Measurements from ENCODE around the gene PPP6R2.
"Not testable (repeated sequence)": the region's sequence is repeated elsewhere in the genome, so short reads cannot be mapped to it uniquely, and the experiment has no call there.

The PPP6R2 gene

GRCh38 chr22:50401907-50402306, 58.8 kb downstream of the PPP6R2 start:
- FAIRE-seq = no peak

DNA sequence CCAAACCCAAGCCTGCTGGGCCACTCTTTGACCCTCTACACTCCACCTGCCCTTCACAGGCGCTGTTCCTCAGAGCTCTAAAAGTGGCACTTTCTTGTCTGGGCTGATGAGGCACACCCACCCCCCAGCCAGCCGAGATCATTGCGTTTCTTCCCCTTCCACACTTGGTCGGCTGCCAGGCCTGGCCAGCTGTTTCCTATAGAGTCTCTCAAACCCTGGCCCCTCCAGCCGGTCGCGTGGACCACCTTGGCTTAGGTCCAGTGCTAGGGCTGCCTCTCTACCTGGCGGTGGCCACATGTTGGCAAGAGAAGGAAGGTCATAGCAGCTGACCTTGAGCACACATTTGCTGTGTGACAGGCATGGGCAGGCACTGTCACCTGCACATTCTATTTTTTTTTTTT, 60.6 kb downstream of the PPP6R2 start:
- no peak for FAIRE-seq

DNA sequence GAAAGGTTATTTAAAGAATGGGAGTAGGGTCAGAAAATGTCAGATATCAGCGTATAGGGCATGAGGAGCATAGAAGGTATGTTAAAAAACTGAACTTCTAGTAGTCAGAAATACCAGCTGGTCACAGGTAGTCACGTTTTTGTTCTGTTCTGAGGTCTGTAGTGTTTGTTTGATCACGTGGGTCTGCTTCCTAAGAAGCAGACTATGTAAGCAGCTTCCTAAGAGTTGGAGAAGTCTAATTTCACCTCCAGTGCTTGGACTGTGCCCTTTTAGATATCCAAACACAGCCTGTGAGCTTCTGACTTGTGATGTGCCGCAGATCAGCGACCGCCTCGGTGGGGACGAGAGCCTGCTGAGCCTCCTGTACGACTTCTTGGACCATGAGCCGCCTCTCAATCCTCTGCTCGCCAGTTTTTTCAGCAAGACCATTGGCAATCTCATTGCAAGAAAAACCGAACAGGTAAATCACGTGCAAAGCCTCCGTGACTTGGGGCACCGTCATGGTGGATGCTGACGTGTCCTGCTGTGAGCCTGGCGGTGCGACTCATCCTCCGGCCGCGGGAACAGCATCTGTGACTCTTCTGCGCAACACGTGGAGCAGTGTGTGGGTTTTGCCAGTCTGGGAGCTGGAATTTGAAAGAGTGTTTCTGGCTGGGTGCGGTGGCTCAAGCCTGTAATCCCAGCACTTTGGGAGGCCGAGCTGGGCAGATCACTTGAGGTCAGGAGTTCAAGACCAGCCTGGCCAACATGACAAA, 63.5 kb downstream of the PPP6R2 start:
- FAIRE-seq = no peak

- no peak for FAIRE-seq
These were observed 65.2 kb downstream of the PPP6R2 start for GRCh38 chr22:50408311-50408710.

- not testable (repeated sequence) for FAIRE-seq
These were observed 65.8 kb downstream of the PPP6R2 start for GRCh38 chr22:50408954-50409353.

GRCh38 chr22:50414476-50415248, 71.5 kb downstream of the PPP6R2 start:
- no peak for FAIRE-seq

GRCh38 chr22:50415426-50415825, 72.3 kb downstream of the PPP6R2 start:
- FAIRE-seq = no peak

- no peak for FAIRE-seq
These were observed 73.9 kb downstream of the PPP6R2 start for GRCh38 chr22:50416996-50417395.

DNA sequence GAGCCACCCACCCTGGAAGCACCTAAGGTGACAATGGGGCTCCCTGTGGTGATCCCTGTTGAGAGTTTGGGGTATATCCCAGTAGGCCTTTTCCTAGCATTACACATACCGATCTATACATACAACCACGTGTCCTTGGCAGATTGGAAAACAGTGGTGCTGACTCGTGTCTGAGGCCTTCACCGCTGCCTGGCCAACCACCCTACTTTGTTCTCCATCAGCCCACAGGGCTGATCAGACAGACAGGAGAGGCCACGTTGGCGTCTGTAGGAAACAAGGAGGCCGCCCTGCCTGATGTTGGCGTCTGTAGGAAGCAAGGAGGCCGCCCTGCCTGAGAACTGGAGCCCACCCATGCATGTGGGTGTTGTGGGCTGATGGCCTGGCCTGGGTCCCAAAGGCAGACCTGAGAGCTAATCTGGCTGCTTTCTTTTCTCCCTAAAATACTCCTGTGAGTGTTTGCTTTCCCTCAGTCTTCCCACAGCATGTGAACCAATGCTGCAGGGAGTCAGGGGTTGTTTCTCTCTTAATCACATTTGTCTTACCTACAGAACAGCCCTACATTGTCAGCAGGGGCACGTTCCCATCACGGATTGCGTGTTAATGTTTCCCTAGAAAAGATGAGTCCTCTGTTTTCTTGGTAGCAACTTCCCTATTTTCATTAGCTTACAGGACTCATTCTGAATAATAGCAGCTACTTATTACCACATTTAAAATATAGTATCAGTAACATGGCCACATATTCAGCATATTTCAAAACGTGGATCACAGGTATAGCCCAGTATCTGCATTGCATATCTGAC, 74.5 kb downstream of the PPP6R2 start:
- FAIRE-seq = no peak

DNA sequence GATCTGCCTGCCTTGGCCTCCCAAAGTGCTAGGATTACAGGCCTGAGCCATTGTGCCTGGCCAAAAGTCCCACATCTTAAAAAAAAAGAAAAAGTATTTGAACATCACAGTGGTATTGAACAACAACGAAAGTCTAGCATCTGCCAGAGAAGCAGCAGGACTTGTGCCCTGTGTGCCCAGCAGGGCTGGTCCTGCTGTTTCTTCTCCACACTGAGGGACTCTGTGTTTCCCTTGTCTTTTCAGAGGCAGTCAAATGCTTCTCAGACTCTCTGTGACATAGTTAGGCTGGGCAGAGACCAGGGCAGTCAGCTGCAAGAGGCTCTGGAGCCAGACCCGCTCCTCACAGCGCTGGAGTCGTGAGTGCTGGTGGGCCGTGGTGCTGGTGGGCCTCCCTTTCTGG, 75.5 kb downstream of the PPP6R2 start:
- no peak for FAIRE-seq

DNA sequence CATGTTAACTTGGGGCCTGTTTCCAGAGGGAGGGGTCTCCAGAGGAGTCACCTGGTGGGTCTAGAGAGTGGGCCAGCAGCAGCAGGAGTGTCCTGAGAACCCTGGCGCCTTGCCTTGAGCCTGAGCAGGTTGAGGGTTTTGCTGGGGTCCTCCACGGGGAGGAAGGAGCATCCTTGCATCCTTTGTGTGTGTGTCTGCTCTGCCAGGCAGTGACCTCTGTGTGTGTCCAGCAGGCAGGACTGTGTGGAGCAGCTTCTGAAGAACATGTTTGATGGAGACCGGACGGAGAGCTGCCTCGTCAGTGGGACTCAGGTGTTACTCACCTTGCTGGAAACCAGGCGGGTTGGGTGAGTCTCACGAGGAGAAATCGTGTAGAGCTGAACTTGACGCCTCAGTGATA, 76.0 kb downstream of the PPP6R2 start:
- no peak for FAIRE-seq

GRCh38 chr22:50420015-50420414, 76.9 kb downstream of the PPP6R2 start:
- FAIRE-seq = no peak

DNA sequence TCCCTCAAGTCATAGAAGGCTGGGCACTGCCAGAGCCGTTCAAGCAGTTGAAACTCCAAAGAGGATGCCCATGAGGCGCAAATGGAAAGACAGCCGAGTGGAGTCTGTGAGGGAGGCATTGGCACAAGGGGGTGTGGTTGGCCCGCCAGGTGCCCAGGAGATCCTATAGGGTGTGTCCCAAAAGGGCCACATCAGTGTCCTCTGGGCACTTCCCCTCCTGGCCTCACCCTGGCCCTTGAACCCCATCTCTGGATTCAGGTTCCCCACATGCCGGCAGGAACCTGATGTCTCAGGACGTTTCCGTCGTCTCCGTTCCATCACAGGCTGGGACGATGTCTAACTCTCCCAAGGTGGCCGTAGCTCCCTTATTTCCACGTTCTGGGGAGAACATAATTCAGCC, 77.5 kb downstream of the PPP6R2 start:
- no peak for FAIRE-seq

GRCh38 chr22:50422046-50422445, 78.9 kb downstream of the PPP6R2 start:
- FAIRE-seq = no peak

DNA sequence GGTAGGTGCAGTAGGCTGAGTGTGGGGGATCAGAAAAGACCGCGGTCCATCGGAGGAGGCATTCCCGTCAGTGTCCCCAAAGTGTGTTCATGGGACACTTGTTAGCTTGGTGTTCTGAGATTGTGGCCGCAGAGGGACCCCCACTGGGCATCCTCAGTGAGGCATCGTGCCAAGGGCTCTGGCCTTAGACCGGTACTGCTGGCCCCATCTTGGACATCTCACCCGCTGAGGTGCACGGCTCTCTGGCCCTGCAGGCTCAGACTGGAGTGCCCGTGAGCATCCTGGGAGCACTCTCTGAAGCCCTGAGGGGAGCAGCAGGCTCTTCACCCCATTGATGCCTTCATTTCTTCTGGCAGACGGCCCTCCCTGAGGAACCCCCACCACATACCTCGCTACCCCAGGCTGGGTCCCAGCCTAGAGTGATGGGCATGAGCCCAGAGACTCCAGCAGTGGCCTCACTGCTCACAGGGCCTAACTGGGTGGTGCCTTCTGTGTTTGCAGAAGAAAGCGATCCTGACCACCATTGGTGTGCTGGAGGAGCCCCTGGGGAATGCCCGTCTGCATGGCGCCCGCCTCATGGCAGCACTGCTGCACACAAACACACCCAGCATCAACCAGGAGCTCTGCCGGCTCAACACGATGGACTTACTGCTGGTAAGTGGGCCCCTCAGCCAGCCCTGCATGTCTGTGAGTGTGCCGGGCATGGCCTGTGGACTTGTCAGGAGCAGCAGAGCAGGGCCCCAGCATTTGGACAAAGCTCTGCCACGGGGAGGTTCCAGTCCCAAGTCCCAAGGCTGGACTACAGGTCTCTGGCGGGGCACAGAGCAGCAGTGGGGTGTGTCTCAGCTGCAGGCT, 80.1 kb downstream of the PPP6R2 start:
- no peak for FAIRE-seq

- no peak for FAIRE-seq
These were observed 80.8 kb downstream of the PPP6R2 start for GRCh38 chr22:50423956-50424355.

GRCh38 chr22:50425179-50425916, 82.2 kb downstream of the PPP6R2 start:
- FAIRE-seq = no peak

DNA sequence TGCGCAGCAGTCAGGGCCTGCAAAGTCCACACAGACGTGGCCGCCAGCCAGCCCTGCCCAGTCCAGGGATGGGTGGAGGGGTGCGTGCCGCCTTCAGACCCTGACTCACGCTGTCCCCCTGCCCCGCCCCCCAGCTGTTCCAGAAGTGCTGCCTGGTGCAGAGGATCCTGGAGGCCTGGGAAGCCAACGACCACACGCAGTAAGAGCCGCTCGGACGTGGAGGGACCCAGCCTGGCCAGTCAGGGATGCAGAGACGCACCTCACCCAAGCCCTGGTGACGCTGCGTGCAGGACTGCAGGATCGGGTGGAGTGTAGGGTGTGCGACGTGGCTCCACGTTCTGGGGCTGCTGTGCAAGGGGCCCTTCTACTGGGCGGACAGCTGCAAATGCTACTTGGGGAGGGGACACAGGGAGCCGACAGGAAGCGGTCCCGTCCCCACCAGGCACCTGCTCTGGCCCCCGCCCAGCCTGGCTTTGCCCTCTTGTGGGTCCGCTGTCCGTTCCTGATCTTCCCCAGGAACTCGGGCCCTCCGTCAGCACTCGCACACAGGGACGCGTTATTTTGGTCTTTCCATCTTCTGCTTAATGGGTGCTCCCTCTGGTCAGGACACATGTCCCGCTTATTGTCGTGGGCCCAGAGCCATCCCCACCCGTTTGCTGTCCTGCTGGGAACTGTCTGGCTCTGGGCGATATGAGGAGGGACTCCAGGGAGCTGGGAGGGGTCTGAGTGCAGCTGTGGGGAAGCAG, 89.2 kb downstream of the PPP6R2 start:
- no peak for FAIRE-seq

DNA sequence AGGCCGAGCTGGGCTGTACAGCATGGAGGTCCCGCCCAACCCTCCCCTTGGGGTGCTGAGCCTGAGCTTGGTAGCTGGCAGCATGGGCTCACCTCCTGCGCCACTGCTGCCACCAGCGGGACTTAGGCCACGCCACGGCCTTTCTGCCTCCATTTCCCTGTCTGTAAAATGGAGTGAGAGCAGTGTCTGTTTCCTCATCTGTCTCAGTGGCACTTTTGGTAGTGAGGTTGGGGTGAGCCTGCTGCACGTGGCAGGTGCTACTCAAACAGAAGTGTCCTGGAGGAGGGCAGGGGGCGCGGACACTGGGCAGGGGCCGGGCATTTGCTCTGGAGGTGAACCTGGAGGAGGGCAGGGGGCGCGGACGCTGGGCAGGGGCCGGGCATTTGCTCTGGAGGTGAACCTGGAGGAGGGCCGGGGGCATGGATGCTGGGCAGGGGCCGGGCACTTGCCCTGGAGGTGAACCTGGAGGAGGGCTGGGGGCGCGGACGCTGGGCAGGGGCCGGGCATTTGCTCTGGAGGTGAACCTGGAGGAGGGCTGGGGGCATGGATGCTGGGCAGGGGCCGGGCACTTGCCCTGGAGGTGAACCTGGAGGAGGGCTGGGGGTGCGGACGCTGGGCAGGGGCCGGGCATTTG, 89.9 kb downstream of the PPP6R2 start:
- FAIRE-seq = not testable (repeated sequence)

- FAIRE-seq = no peak
These were observed 91.7 kb downstream of the PPP6R2 start for GRCh38 chr22:50434849-50435248.
